ENCODE data around the gene FHAD1.

DNA sequence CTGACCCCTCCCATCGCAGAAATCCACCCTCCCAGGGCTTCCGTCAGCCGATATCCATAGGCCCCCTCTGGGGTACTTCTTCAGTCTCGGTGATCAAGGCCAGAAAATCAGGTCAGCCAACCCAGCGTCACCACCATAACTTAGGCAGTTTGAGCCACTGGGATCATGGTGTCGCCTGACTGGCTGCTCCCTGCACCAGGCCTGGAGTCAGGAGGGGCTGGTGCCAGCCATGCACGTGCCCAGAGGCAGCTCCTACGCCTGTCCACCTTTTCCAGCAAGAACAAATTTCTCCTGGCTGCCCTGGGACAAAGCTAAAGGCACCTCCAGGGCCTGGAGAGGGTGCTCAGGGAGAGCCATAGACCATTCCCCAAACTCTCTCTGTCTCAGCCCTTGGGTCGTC lies 186.4 kb downstream of the FHAD1 start:
- TF ChIP-seq, protein P1, sequence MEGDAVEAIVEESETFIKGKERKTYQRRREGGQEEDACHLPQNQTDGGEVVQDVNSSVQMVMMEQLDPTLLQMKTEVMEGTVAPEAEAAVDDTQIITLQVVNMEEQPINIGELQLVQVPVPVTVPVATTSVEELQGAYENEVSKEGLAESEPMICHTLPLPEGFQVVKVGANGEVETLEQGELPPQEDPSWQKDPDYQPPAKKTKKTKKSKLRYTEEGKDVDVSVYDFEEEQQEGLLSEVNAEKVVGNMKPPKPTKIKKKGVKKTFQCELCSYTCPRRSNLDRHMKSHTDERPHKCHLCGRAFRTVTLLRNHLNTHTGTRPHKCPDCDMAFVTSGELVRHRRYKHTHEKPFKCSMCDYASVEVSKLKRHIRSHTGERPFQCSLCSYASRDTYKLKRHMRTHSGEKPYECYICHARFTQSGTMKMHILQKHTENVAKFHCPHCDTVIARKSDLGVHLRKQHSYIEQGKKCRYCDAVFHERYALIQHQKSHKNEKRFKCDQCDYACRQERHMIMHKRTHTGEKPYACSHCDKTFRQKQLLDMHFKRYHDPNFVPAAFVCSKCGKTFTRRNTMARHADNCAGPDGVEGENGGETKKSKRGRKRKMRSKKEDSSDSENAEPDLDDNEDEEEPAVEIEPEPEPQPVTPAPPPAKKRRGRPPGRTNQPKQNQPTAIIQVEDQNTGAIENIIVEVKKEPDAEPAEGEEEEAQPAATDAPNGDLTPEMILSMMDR (IDR thresholded peaks at IDR 0.05; ENCODE audit: low read depth, low read length), result no peak
- no peak for TF ChIP-seq EZH2phosphoT487 (IDR thresholded peaks at IDR 0.05; ENCODE audit: low read depth)
